Body of pancreas (tissue), 4 donors: Measurements from ENCODE around the gene LRRC8C. TPM values are rescaled to one million over a fixed set of nuclear protein-coding genes. Genes with fewer than 3 reads are reported as not detected.
A peak's percentile ranks its signal among the peaks of the same experiment; 100 is the strongest.

Experiments
- ATAC-seq: fragments of 150-250 bp; one replicate; pipeline ENCODE4 v1.9.1; 2016
- DNase-seq, 4 donors: peaks; one replicate each; pipeline ENCODE4 v3.0.0-alpha.2; 2019
- H3K27ac ChIP-seq, 4 donors: fragments of 200-600 bp; sonication (generic); 1 replicate in 3 of 4; 2 replicates in 1 of 4; pipeline versions ENCODE4 v1.5.1 to v1.6.1; 2016 to 2019; ENCODE audit warnings: mild to moderate bottlenecking in 1 of 4, mixed read lengths in 1 of 4, moderate library complexity in 1 of 4
- H3K27me3 ChIP-seq, 2 donors: fragments of 200-600 bp; sonication (generic); one replicate each; pipeline ENCODE4 v1.6.0; 2016; ENCODE audit warnings: mild to moderate bottlenecking in 1 of 2
- H3K36me3 ChIP-seq, 2 donors: fragments of 200-600 bp; sonication (generic); replicated peaks in 1 of 2; 2 replicates each; pipeline ENCODE4 v1.5.1; 2016; ENCODE audit warnings: low read depth in 2 of 2; ENCODE audit not compliant: insufficient read depth in 1 of 2
- H3K4me1 ChIP-seq: fragments of 200-600 bp; sonication (generic); one replicate; pipeline ENCODE4 v1.6.0; 2016
- H3K4me3 ChIP-seq, 2 donors: fragments of 200-600 bp; sonication (generic); 1 replicate in 1 of 2; 2 replicates in 1 of 2; pipeline ENCODE4 v1.5.1; 2016 to 2019
- H3K9me3 ChIP-seq, 3 donors: fragments of 200-600 bp; sonication (generic); 1 replicate in 2 of 3; 2 replicates in 1 of 3; pipeline ENCODE4 v1.5.1; 2016
- CTCF ChIP-seq, 7 experiments: fragments of 450-650 bp in 4 of 7; fragments of 200-600 bp in 3 of 7; sonication (generic) in 3 of 7; IDR thresholded peaks; one replicate each; pipeline ENCODE4 v1.5.1; 2016 to 2019; ENCODE audit warnings: antibody characterized with exemption in 7 of 7
- POLR2A ChIP-seq, 3 donors: fragments of 450-650 bp; IDR thresholded peaks; one replicate each; pipeline ENCODE4 v1.6.1; 2016; ENCODE audit warnings: antibody characterized with exemption in 3 of 3, mild to moderate bottlenecking in 2 of 3
- WGBS, 2 donors: methylation state at CpG; one replicate each; pipeline ENCODE4 v1.1.5; 2017; 5-methylcytosine and 5-hydroxymethylcytosine counted together
- intact Hi-C: fragments of 100-400 bp; cut with DNase I; formaldehyde crosslinking; loops from one replicate; pipeline ENCODE4 v1.15.1; 2023
- total RNA-seq, 2 donors: library from RNA; depleted of rRNA; stranded (reverse); fragments of >200 nt; gene quantifications; one replicate each; pipeline ENCODE4 v1.1.0, GENCODE V29; 2016

Gene LRRC8C
- total RNA-seq, 2 donors from 2014 or later = 3.4 to 4.6 TPM

DNA sequence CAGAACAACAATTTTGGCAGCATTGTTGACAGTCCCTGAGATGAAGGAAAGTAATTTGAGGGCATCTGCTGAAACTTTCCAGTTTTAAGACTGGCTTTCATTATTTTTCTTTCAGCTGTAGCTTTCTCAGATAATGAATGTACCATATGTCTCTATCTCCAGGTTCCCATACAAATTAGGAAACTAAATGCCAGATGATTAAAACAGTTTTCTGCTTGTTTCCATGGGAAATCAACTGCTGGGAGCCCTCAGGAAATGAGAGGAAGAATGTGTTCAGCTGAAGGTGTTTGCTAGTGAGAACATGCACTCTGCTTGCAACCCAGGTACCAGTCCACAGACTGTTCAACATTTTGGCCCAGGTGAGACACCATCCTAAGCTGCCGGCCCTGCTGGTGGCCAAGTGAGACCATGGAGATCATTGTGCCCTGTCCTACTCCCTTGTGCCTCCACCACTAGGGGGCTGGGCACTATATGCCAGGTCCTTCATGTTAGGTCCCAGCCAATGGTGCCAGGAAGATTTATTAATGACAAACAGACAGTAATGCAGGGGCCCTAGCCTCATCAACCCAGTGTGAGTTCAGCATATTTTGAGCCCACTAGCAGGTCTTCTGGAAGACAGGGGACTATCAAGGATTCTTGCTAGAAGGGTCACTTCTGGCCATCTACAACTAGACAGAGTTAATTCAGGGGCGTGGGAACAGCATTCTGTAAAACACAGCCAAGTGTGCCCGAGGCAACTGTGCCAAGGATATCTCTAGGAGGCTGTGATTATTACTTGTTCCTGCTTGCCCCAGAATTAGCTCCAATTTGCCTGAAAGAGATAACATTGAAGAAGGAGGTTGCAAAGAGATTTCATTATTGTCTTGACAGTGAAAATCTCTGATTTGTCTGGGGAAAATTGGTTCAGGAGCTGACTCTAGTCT is 17.0 kb upstream of the LRRC8C start:
- Histone ChIP-seq H3K9me3 (no peaks in the 10 kb centered on the region), H3K36me3 (no peaks in the 10 kb centered on the region), H3K4me3 (no peak overlapping the region), H3K4me1 (no peaks in the 10 kb centered on the region), H3K27me3 (no peaks in the 10 kb centered on the region), H3K27ac (no peak overlapping the region)
- ATAC-seq = no peak
- WGBS, 2 donors = 47 to 63% methylated on average over 2 to 3 of the region's 3 CpGs
- intact Hi-C loops = loop anchor here (10.0 kb wide), 1 partner anchor 149 kb away; no protein-coding TSS in a partner anchor
- DNase-seq = peak in 2 of 4 donors; percentile 21 to 45
- TF ChIP-seq POLR2A (IDR thresholded peaks at IDR 0.05) (no peak), CTCF (IDR thresholded peaks at IDR 0.05) (peak in 4 of 7 experiments; percentile 8 to 31 (median 17))

DNA sequence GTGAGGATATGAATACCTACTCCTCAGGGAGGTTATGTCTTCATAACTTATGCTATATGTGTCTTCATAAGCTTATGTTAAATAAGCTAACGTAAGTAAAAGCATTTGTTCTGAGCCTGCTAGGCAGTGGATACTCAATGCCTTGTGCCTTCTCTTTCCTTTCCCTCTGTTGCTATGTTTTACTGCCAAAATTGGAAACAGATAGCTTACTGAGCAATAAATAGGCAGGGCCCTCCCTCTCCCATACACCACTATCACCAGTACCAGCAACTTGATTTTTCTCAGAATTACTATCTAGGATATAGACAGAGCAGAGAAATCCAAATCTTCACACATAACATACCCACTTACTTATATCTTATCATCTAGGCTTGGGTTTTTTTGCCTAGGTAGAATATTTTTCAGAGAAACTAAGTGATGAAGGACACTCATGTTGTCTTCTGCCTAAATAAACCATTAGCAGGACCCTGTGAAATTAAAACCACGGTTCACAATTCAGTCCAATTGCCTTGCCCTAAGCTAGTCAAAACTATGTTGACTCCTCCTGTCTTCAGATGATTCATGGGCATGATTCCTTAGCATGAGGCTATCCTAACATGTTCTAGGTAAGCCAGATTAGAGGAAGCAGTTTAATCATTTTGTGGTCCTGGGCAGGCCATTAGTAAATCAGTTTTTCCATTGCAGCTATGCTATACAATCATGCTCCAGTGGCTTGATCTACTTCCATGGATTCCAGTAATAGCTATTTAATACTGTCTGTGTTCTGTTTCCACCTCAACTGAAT is 15.9 kb upstream of the LRRC8C start:
- intact Hi-C loops = loop anchor here (10.0 kb wide), 1 partner anchor 148 kb away; no protein-coding TSS in a partner anchor
- Histone ChIP-seq H3K9me3 (no peaks in the 10 kb centered on the region), H3K4me3 (no peak overlapping the region), H3K27ac (no peak overlapping the region), H3K4me1 (no peaks in the 10 kb centered on the region), H3K27me3 (no peaks in the 10 kb centered on the region), H3K36me3 (no peaks in the 10 kb centered on the region)
- TF ChIP-seq POLR2A (IDR thresholded peaks at IDR 0.05) (no peak), CTCF (IDR thresholded peaks at IDR 0.05) (no peak)
- 90 to 96% methylated on average over 2 of the region's 2 CpGs for WGBS, 2 donors
- no peak for ATAC-seq
- DNase-seq = no peak

- no peak for ATAC-seq
- Histone ChIP-seq H3K9me3 (no peaks in the 10 kb centered on the region), H3K27me3 (no peaks in the 10 kb centered on the region), H3K27ac (no peak overlapping the region), H3K4me3 (no peak overlapping the region), H3K36me3 (no peaks in the 10 kb centered on the region), H3K4me1 (no peaks in the 10 kb centered on the region)
- 80 to 88% methylated on average over 3 of the region's 3 CpGs for WGBS, 2 donors
- DNase-seq = no peak
- no peak for TF ChIP-seq POLR2A (IDR thresholded peaks at IDR 0.05)
- intact Hi-C loops = no loop called here
Measured at GRCh38 chr1:89620664-89621063, 12.3 kb upstream of the LRRC8C start.

DNA sequence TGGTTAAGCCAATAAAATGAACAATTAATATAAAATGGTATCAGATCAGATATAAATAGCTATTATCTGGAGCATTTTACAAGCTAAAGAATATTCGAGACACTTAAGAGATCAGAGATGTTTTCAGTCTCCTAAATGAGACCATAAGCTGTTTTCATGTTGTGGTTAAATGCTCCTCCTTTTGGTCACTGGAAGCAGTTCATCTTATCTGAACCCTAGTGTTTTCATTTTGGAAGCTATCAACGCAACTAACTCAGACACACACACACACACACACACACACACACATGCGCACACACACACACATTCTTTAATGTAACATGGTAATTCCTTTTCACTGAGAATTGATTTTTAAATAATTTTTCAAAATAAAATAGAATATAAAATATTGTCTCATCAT is 10.0 kb upstream of the LRRC8C start:
- intact Hi-C loops = no loop called here
- DNase-seq (no peak), ATAC-seq (no peak)
- Histone ChIP-seq H3K27me3 (no peaks in the 10 kb centered on the region), H3K4me3 (no peak overlapping the region), H3K36me3 (no peaks in the 10 kb centered on the region), H3K9me3 (no peaks in the 10 kb centered on the region), H3K4me1 (peaks cover 5% of the 10 kb centered on the region), H3K27ac (no peak overlapping the region)
- WGBS, 2 donors = 60 to 68% methylated on average over 3 of the region's 3 CpGs
- no peak for TF ChIP-seq POLR2A (IDR thresholded peaks at IDR 0.05)
- no peak for TF ChIP-seq CTCF (IDR thresholded peaks at IDR 0.05)

- no peak overlapping the region for H3K27ac ChIP-seq
- intact Hi-C loops = no loop called here
- H3K9me3 ChIP-seq = no peaks in the 10 kb centered on the region
- H3K4me3 ChIP-seq = no peak overlapping the region
- no peaks in the 10 kb centered on the region for H3K36me3 ChIP-seq
- H3K4me1 ChIP-seq = peaks cover 5% of the 10 kb centered on the region
- no peak for DNase-seq
- no peaks in the 10 kb centered on the region for H3K27me3 ChIP-seq
- TF ChIP-seq POLR2A (IDR thresholded peaks at IDR 0.05) (no peak), CTCF (IDR thresholded peaks at IDR 0.05) (no peak)
- no peak for ATAC-seq
- 90 to 100% methylated on average over 1 of the region's 1 CpG for WGBS, 2 donors
Measured at GRCh38 chr1:89624314-89624713, 8.6 kb upstream of the LRRC8C start.
